ENCODE measurements around the gene DNAH17.

DNAH17 gene

GRCh38 chr17:78572239-78573205 lies 4.7 kb downstream of the DNAH17 start:
- no peak for DNase-seq (ENCODE audit: low read depth, low spot score)

- DNase-seq (ENCODE audit: low read depth, low spot score), result no peak
Observed at GRCh38 chr17:78571329-78571728, 5.9 kb downstream of the DNAH17 start.

- no peak for DNase-seq (ENCODE audit: low read depth, low spot score)
Observed at GRCh38 chr17:78568494-78569115, 8.6 kb downstream of the DNAH17 start.

- DNase-seq (ENCODE audit: low read depth, low spot score), result no peak
Observed at GRCh38 chr17:78567991-78568390, 9.2 kb downstream of the DNAH17 start.

GRCh38 chr17:78566947-78567346 lies 10.2 kb downstream of the DNAH17 start:
- DNase-seq (ENCODE audit: low read depth, low spot score), result no peak

GRCh38 chr17:78563189-78564145 lies 13.7 kb downstream of the DNAH17 start:
- DNase-seq (ENCODE audit: low read depth, low spot score), result no peak

- DNase-seq (ENCODE audit: low read depth, low spot score), result no peak
Observed at GRCh38 chr17:78562734-78563133, 14.5 kb downstream of the DNAH17 start.

DNA sequence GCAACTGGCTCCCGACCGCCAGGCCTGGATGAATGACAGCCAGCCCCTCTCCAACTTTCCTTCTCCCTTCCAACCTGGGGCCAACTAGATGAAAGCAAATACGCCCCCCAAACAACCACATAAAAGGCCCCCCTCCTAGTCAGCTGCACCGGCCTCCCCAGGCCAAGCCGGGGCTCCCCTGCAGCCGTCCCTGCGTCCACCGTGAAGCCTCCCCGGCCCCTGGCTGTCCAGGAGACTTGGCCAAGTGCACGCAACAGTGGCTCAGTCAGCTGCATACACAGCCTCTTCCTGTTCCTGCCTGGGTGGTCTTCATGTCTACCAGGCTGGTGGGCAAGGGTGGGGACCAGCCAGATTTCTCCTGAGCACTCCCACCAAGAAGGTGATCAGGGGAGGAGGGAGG lies 16.0 kb downstream of the DNAH17 start:
- DNase-seq (ENCODE audit: low read depth, low spot score), result no peak

DNA sequence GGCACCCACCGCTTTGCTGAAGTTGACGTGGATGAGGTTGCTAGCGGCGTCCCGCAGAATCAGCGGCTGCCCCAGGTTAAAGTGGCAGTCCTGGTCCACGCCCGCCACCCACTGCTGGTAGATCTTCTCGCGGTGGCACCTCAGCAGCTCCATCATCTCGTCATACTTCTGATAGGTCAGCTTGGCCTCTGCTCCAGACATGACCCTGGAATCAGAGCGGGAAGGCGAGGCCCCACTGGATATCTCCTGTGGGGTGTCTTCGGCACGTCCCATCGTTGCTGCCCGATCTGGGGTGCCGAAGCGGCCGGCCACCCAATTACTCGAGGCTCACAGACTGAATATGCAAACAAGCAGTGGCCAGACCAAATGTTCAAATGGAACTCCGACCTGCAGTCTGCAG lies 16.5 kb downstream of the DNAH17 start:
- DNase-seq (ENCODE audit: low read depth, low spot score), result no peak

GRCh38 chr17:78559749-78560368 lies 17.3 kb downstream of the DNAH17 start:
- DNase-seq (ENCODE audit: low read depth, low spot score), result no peak

DNA sequence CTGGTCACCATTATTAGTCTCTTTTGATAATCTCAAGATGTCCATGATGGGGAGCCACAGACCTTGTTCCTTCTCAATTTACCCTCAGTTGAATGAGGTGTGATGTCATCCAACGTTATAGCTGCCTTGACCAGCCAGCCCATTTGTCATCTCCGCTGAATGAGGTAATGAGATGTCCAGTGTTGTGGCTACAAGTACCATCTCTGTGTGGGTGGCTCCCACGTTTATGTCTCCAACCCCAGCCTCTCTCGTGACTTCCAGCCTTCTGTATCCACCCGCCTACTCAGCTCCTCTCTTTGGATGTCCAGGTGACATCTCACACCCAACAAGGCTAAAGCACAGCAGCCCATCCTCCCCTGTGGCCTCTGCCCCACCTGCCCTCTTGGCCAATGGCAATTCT lies 18.2 kb downstream of the DNAH17 start:
- no peak for DNase-seq (ENCODE audit: low read depth, low spot score)

DNA sequence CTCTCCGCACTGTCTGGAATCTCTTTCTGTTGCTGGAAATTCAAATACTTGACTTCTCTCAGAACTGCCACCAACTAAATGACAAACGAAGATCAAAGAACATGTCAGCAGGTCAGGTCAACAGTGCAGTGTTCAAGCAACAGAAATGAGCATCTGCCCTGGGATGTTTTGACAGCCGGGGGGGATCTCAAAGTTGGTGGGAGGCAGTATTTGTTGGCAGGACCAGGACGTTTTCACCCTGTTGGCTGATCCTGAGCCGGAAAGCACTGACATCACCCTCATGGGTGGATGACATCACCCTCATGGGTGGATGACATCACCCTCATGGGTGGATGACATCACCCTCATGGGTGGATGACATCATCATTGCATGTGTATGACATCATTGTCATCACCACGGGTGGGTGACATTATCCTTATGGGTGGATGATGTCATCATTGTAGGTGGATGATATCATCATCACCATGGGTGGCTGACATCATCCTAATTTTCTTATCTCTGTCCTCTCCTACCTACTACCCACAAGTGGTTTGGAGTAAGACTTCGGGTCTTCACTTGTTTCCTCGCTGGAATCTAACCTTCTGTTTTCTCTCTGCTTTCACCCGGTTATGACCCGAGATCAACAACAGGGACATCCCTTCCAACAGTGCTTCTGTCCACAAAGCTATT lies 18.9 kb downstream of the DNAH17 start:
- no peak for DNase-seq (ENCODE audit: low read depth, low spot score)

- no peak for DNase-seq (ENCODE audit: low read depth, low spot score)
Observed at GRCh38 chr17:78557598-78558039, 19.6 kb downstream of the DNAH17 start.

- no peak for DNase-seq (ENCODE audit: low read depth, low spot score)
Observed at GRCh38 chr17:78556812-78557211, 20.4 kb downstream of the DNAH17 start.

- DNase-seq (ENCODE audit: low read depth, low spot score), result no peak
Observed at GRCh38 chr17:78555746-78556401, 21.3 kb downstream of the DNAH17 start.

GRCh38 chr17:78550464-78550863 lies 26.7 kb downstream of the DNAH17 start:
- no peak for DNase-seq (ENCODE audit: low read depth, low spot score)

DNA sequence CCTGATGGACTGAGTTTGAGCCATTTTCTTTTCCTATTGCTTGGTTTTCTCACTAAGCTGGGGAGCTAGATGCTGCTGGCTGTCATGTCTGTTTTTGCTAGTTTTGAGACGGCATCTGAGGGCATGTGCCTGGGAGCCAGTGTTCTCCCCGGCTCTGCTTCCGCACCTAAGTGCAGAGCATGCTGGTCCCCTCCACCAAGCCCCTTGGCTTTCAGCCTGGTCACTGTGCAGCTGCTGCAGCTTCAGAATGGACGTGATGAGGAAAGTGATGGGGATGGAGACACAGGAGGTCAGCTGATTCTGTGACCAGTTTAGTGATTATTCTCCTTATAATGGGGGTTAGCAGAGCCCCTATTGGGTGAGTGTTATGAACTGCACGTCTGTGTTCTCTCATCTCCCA lies 28.5 kb downstream of the DNAH17 start:
- DNase-seq (ENCODE audit: low read depth, low spot score), result no peak

DNA sequence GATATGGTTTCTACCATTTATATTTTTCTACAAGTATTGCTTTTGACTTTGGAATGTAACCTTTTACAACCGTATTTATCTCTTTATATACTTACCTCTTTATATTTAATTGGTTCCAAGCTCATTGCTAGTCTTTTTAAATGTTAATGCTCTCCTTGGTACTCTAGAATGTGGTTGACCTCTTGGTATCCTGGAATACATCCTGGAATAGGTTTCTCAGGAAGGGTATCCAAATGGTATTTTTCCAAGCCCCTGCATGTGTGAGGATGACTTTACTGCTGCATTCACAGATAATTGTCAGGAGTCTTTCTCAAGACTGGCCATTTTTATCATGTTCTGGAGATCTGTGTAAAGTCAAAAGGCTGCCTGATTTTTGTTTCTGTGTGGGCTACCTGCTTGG lies 30.2 kb downstream of the DNAH17 start:
- DNase-seq (ENCODE audit: low read depth, low spot score), result no peak

GRCh38 chr17:78546476-78546875 lies 30.7 kb downstream of the DNAH17 start:
- no peak for DNase-seq (ENCODE audit: low read depth, low spot score)
